ENCODE measurements around the gene RNF175.

RNF175 gene

DNA sequence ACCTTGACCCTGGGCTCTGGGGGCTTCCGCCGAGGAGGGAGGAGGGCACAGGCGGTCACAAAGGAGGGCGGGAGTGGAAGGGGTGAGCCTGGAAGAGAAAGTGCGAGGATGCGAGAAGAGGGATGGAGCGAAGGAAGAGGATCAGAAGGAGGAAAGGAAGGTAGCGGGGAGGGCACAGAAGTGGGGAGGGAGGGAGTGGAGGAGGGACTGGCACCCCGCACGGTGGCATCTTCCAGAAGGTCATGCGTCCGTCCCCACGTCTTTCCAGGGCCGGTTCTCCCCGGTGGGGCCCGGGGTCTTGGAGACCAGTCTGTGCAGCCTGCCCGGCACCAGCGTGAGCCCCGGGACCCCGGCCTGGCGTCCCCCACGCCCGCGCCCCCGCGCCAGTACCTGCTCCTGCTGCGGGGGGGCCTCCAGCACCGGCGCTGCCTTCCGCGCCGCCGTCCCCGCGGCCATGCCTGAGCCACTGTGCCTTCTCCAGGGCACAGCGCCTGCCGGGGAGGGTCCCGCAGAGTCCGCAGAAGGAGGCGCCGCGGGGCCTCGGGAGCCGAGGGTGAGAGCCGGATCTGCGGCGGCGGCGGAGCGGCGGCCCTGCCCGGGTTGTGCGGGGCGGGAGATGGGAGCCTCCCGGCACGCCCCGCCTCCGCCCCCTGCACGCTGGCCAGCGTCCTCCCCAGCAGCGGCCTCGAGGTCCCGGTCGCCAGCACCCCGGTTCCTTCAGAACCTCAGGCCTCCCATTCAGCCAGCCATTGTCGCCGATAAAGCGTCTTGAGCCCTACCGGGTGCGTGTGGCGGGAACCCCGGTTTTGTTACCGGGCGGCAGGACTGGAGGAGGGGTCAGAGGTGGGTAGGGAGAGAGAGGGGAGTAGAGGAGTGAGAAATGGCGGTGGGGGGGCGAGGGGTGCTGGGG lies at the start of gene RNF175:
TSS of gene RNF175 (minus strand) at position 618 of the 910 bp plus-strand sequence. CDS start at position 456, 162 bp downstream.
- no peak for DNase-seq

DNA sequence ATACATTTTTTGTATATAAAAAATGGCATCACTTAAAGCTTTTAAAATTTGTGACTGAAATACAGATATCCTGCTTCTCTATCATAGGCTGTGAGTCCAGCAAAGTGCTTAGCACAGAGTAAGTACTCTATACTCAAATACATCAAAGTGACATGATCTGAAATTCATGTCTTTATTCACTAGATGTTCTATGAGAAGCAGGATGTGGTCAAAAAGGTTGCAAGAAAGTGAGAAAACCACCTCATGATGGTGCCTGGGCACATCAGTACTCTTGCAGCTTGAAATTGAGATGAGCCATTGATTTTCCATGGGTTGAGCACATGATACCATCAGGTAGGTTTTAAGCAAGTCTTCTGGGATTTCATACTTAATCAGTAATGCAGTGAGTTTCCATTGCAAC lies 49.5 kb upstream of the RNF175 start:
- no peak for DNase-seq

DNA sequence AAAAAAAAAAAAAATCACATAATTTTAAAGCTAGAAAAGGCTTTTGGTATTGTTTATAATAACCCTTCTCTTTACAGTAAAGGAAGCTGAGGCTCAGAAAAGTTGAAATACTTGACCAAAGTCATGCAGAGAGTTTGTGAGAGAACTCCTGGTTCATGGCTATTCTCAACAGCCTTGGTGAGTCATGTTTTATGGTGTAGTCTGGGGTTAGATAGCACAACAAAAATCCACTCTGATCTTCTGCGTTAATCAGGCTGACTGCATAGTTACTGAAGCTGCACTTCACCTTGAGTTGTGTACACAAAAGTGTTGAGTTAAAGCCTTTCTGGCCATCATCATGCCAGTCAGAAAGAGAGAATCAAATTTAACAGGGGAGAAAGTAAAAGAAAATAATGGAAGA lies 48.4 kb upstream of the RNF175 start:
- no peak for DNase-seq

DNA sequence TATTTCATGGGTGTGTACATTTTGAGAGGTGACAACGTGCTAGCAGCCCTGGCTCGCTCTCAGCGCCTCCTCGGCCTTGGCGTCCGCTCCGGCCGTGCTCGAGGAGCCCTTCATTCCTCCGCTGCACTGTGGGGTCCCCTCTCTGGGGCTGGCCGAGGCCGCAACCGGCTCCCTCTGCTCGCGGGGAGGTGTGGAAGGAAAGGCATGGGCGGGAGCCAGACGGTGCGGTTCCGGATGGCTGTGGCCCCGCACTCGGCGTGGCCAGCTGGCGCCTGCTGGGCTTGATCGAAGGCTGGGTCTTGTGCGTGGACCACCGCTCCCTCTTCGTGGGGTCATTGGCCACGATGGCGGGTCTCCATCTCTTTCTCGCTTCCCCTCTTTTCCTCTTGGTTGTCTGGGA lies 46.2 kb upstream of the RNF175 start:
- DNase-seq, result no peak

DNA sequence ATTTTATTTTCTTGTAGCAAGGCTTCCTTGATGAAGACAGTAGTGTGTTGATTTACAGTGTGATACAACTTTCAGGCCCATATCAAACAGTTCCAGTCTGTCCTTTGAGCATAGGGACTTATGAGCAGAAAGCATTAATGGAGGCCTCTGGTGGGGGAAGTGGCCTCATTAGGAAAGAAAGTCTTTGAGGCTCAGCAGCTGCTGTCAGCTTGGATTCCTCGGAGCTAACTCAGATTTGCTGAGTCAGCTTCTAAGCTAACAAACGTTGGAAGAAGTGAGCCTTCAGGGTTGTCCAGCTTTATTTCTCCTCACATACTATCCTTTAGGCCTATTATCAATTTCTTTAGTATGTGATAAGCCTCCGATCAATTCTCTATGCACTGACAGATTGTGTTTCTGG lies 44.9 kb upstream of the RNF175 start:
- DNase-seq, result no peak

DNA sequence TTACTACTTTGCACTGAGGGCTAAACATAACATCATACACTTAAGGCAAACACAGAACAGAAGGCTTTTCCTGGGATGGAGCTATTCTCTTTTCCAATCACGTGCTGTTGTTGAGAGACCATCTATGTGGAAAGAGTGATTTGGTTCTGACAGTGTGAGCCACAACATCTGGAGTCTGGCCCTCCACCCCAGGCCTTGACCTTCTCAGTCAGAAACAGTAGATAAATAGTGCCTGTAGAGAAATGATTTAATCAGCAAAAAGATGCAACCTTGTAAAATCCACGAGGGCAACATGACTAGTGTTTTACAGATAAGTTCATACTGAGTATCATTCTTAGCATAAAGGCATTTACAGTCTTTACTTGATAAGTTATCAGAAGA lies 39.9 kb upstream of the RNF175 start:
- no peak for DNase-seq

DNA sequence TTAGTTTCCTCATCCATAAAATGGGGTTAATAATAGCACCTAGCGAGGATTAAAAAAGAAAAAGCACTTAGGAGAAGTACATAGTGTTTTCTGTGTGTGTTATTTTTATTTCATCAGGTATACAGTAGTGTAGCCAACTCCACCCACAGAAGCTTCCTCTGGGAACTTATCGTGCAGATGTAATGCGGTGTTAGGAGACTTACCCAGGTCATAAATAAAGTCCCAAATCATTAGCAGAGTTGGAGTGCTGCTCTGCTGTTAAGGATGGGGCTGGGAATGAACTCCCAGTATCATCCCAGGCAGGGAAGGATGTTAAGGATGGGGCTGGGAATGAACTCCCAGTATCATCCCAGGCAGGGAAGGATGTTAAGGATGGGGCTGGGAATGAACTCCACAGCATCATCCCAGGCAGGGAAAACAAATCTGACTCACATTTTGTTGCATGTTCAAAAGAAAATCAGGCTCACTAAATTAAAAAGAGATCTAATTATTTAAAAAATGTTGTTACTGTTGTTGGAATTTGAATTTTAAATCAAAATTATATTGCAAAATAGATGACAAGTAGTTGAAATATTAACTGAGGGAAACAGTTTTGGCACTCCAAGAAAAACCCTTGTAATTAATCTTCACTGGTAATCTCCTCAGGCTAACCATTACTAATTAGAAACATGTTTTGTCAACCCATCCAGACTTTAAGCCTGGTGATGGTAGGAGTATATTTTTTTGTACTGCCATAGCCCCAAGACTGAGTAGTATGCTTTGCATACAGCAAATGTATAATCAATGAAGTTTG lies 39.3 kb upstream of the RNF175 start:
- DNase-seq, result no peak

DNA sequence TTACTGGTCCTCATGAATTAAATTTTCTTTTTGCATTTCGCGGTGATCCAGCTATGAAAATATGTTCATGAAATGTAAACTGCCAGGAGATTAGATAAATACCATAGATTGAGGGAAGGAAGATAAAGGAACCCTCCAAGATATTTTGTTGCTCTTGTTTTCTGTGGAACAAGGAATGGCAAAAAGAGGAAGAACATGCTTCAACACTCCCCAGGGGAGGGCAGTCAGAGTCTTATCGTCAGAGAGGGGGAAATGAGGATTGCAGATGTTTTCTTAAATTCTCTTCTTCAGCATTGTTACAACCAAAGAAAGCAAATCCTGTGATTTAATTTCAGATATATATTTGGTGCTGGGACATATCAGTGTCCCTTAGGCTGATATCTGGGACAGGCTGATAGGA lies 38.6 kb upstream of the RNF175 start:
- DNase-seq, result no peak

DNA sequence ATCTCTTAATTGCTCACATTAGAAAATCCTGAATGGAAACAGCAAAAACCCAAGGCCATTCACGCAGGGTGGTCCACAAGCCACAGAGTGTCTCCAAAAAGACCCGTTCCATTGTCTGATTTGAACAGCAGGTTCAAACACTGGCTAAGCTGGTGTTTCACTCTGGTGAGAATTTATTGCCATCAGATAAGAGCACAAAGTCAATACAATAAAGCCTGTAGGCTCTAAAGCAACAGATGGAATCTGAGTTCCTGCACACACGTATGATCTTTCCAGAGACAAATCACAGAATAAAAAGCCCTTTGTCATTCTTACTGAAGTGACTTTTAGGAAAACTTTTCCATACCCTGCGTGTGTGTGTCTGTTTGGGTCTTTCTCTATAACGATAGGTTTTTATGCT lies 34.2 kb upstream of the RNF175 start:
- DNase-seq, result no peak

DNA sequence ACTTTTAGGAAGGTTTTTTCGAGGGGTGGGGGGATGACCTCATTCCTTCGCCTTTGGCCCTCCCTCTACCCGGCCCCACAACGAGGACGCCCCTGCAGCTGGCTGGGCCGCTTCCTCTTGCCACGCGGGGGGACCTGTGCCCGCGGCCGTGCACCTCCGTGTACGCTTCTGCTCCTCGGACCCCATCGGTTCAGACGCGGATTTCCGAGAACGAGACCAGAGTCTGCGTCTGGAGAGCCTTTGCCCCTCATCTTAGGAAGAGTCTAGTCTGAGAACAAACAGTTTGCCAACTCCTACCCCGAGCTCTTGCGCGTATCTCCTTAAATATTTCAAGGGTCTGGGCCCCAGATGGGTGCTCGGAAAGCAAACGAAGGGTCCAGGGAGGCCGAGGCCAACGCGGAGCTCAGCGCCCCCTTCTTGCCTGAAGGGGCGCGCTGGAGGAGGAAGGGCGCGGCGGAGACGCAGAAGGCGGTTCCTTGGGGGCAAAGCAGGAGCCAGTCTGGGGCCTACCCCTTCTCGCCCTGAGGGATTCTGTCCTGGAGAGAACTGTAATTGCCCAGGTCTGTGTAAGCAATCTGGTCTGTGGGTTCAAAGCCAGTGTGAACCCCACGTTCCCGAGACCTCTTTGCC lies 32.9 kb upstream of the RNF175 start:
- no peak for DNase-seq

DNA sequence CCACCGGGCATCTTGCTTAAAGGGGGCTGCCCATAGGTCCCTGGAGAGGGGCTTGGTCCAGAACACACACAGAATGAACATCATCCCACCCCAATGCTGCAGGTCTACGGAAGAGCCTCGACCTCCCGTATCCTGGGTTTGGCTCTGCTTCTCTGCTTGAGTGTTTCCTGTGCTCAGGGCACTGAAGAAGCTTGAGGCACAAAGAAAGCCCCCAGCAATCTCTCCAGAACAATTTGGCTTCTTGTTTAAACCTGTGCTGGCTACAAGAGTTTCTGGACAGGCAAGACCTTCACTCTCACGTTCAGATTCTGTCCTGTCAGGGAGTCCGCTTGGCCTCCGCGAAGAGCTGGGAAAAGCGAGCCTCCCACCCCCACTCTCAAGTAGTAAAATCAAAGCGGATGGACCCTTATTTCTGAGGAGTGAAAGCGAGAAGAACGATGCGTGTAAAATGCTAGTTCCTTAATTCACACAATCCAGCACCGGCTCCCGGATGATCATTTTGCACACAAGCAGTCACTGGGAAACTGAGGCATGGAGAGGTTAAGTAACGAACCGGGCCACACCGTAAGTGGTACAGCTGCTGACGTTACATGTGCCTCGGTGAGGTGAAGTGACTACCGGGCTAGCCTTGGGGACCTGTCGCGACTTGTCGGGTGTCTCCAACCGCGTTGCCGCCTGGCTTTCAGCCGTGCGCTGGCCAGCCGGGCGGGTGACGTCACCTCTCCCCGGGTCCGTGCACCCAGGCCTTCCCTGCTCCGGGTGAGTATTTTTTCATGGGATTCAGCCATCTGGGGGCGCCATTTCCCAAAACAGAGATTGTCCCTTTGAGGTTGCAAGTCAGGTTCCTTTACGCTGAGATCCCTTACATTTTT lies 32.2 kb upstream of the RNF175 start:
- DNase-seq, result no peak

DNA sequence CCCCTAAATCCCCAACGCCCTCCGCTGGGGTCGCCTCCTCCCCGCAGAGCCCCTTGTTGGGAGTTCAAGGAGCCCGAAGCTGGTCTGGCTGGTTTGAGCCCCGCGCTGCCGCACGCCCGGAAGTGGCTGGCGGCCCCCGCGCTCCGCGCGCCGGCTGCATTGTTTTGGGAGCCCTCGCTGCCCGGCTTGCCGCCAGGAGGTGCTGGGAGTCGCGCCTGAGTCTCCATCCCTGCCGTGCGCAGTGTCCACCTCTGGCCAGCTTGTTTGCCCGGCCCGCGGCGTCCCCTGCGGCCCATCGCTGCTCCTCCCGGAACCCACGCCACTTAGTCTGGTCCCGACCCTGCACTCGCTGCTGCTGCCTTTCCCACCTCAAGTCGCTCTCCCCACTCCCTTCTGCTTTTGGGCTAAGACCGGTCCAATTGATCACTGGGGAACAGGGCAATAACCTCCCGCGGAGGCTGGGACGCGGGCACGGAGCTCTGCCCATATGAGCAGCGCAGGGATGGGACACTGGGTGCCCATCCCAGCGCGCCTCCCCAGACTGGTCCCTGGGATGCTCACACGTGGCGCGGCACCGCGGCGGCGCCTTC lies 31.2 kb upstream of the RNF175 start:
- DNase-seq, result no peak

DNA sequence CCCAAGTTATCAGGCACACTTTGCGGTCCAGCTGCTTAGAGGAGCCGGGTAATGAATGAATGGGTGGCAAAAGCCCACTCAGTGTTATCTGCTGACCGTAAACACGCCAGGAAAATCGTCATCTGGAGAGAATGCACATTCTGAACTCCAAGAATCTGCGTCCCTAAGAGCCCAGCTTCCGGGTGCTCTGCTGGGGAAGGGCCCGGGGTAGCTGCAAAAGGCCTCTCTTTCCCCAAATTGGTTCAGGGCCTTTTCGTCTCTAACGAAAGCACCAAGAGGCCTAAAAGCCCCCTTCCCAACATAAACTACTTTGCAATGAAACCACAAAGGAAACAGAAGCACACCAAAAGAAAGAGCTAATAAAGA lies 30.7 kb upstream of the RNF175 start:
- no peak for DNase-seq

DNA sequence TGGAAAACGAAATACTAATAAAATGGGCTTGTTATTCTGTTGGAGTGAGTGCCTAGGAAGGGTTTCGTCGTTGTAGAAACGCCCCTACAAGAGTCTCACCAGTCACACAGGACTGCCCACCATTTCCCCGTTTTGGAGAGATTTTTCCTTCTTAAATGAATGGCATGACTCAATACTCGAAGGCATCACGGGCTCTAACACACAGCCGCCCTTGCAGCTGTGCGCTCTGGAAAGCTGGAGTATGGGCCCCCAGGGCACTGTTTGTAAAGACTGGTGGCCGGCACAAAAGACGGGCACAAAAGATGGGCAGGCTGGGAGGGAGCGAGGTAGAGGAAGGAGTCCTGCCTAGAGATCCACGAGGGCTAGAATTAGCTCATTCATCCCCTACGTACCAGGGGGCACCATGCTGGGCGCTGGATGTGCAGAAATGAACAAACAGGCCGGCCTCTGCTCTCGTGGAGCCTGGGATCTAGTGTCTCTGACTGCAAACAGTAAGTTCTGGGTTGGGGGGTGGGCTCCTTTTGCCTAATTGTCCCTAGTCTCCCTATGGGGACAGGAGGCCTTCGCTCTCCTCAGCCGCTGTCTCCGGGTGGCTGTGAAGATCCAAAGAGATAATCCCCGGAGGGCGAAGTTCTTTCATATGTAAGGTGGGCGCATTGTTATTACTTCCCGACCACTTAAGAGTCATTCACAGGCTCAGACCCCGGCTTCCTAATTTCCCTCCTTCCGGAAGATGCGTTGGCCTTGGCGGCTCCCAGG lies 30.1 kb upstream of the RNF175 start:
- no peak for DNase-seq

DNA sequence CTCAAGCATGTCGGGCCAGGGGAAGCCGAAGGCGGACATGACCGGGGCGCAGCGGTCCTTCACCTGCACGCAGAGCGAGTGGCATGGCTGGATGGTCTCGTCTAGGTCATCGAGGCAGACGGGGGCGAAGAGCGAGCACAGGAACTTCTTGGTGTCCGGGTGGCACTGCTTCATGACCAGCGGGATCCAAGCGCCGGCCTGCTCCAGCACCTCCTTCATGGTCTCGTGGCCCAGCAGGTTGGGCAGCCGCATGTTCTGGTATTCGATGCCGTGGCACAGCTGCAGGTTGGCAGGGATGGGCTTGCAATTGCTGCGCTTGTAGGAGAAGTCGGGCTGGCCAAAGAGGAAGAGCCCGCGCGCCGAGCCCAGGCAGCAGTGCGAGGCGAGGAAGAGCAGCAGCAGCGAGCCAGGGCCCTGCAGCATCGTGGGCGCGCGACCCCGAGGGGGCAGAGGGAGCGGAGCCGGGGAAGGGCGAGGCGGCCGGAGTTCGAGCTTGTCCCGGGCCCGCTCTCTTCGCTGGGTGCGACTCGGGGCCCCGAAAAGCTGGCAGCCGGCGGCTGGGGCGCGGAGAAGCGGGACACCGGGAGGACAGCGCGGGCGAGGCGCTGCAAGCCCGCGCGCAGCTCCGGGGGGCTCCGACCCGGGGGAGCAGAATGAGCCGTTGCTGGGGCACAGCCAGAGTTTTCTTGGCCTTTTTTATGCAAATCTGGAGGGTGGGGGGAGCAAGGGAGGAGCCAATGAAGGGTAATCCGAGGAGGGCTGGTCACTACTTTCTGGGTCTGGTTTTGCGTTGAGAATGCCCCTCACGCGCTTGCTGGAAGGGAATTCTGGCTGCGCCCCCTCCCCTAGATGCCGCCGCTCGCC lies 28.8 kb upstream of the RNF175 start, which contains the start of gene SFRP2:
TSS of gene SFRP2 (minus strand) at position 671 of the 864 bp plus-strand sequence. CDS start at position 423, 248 bp downstream.
- DNase-seq, result no peak

DNA sequence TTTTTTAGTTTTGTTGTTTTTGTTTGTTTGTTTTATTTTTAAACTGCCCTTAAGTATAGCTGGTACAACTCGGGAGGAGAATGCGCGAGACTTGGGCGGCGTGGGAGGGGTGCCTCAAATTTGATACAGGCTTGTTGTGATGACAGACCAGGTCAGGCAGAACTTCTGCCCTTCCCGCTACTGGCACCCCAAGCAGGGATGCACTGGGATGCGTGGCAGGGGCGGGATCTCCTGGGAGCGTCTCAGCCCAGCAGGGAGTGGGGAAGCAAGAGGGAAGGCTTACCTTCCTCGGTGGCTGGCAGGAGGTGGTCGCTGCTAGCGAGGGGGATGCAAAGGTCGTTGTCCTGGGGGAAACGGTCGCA lies 28.2 kb upstream of the RNF175 start:
- no peak for DNase-seq

DNA sequence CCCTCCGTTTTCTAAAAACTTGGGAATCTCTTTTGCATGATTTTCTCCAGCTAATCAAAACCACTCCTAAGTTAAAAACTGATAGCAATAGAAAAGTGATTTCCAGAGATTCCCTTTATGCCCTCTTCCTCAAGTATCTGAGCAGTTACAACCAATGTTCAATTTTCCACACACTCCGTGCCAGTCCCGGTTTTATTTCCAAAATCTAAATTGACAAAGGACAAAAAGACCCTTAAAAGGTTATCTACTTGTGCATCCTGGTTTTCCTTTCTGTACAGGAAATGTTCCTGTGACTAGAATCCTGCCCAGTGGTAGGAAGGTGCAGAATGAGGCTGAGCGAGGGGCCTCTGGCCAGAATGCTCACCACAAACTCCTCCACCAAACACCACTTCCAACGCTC lies 27.8 kb upstream of the RNF175 start:
- no peak for DNase-seq

DNA sequence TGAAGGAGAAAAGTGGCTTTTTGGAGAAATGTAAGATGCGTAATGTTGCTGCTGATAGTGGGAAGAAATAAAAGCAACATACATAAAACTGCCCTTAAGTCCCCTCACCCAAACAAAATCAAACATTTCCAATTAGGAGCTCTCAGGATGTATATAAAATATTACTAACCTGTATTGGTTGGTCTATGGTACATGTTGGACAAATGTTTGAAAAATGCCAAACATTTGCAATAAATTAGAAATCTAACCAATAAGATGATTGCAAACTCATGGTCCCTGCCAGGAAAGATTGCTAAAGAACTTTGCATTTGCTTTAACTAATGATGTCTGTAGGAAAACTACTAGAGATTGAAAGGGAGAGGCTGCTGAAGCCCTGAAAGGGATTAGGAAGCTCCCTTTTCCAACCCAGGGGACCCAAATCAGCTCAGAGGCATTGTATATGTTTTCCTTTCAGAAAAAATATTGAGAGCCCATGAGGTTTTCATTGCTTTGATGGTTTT lies 27.3 kb upstream of the RNF175 start:
- DNase-seq, result no peak

DNA sequence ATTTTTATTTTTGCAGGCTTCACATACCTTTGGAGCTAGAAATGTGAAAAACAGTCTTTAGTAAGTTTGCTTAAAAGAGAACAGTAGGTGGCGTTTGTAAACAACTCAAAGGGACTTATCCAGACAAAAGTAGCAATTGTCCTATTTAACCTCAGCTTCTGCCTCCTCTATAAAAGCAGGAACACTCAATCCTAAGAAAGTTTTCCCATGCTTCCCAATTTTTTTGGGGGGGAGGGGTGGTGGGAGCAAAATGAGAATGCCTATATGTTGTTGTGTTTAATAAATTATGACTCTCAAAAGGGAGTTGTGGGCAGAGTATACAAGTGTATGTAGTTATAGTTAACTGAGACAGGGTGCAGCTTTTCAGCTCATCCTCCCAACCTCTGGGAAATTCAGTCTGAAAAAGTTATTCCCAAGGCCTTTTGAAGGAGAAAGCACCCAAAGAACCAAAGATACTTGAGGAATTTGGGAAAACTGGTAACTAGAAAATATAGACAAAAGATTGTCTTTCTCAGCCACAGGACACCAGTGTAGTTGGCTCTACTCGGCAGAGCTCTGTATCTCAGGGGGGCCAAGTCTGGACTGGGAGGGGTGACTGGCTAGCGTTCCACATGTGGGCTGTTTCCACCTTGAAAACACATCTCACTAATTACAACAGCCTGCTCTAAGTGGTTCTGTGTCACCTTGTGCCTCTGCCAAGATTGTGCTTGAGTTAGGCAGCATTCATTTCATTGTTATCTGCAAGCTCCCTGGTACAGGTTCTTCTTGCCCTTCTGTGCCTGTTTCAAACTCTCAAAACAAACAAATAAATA lies 26.3 kb upstream of the RNF175 start:
- no peak for DNase-seq
